ENCODE measurements around the gene ERVK3-1. TPM values are rescaled to one million over a fixed set of nuclear protein-coding genes. Genes with fewer than 3 reads are reported as not detected.

ERVK3-1 gene
- total and polyA plus RNA-seq, 2 experiments from 2014 or later: 57.9 to 71.7 TPM

DNA sequence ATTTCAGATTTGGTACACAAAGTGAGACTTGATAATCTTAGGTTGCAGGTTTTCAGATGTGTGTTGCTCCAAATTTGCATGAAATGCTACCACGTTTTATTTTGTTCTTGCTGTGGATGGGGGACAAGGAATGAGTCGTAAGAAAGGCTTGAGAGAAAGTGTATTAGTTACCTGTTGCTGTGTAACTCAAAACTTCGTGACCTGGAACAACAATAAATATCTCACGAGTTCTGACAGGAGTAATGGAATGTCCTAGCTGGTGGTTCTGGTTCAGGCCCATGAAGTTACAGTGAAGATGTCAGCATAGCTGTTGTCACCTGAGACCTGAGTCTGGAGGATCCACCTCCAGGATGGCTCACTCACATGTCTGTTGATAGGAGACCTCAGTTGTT lies 25.3 kb upstream of the ERVK3-1 start:
- H2AFZ ChIP-seq: no peak overlapping the region
- H3K4me3 ChIP-seq: peak overlapping the region; percentile 53
- H3K27me3 ChIP-seq: no peaks in the 10 kb centered on the region
- H4K20me1 ChIP-seq (ENCODE audit: insufficient read depth, poor library complexity, severe bottlenecking): peaks cover 3% of the 10 kb centered on the region
- H3K36me3 ChIP-seq (replicated peaks; ENCODE audit: insufficient read depth, low read depth): no peaks in the 10 kb centered on the region
- no peak for DNase-seq (ENCODE audit: low spot score)
- peaks cover 6% of the 10 kb centered on the region for H3K4me1 ChIP-seq (ENCODE audit: insufficient read depth)
- H3K9me3 ChIP-seq (ENCODE audit: low read depth): no peaks in the 10 kb centered on the region
- H3K79me2 ChIP-seq: peaks cover 72% of the 10 kb centered on the region
- peak overlapping the region; percentile 88 for H3K27ac ChIP-seq
- H3K4me2 ChIP-seq: peak overlapping the region; percentile 88
- no peaks in the 10 kb centered on the region for H3K9me2 ChIP-seq (replicated peaks; ENCODE audit: insufficient read depth)
- 64% methylated on average over 4 of the region's 4 CpGs for WGBS (ENCODE audit: low lambda C conversion rate, missing lambda C conversion rate)
- TF ChIP-seq EZH2phosphoT487 (IDR thresholded peaks at IDR 0.05; ENCODE audit: low read depth, severe bottlenecking, unreplicated experiment): no peak
- TF ChIP-seq EZH2 (IDR thresholded peaks at IDR 0.05; ENCODE audit: borderline replicate concordance): no peak
- TF ChIP-seq, protein P1, sequence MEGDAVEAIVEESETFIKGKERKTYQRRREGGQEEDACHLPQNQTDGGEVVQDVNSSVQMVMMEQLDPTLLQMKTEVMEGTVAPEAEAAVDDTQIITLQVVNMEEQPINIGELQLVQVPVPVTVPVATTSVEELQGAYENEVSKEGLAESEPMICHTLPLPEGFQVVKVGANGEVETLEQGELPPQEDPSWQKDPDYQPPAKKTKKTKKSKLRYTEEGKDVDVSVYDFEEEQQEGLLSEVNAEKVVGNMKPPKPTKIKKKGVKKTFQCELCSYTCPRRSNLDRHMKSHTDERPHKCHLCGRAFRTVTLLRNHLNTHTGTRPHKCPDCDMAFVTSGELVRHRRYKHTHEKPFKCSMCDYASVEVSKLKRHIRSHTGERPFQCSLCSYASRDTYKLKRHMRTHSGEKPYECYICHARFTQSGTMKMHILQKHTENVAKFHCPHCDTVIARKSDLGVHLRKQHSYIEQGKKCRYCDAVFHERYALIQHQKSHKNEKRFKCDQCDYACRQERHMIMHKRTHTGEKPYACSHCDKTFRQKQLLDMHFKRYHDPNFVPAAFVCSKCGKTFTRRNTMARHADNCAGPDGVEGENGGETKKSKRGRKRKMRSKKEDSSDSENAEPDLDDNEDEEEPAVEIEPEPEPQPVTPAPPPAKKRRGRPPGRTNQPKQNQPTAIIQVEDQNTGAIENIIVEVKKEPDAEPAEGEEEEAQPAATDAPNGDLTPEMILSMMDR (IDR thresholded peaks at IDR 0.05; ENCODE audit: poor library complexity): no peak

DNA sequence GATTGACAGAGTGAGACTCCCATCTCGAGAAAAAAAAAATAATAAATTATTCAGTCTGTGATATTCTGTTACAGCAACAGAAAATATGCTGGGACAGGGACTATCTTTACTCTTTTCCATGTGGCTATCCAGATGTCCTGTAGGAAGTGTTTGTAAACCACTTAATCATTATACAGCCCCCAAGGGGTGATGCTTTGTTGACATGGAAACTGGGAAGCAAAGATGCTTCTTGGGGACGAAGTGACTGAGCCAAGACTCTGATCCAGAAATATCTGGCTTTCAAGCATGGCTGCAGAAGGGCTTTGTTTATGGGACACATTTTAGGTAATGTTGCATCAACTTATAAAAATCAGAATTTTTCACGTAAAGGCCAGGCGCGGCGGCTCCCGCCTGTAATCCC lies 21.0 kb upstream of the ERVK3-1 start:
- peaks cover 65% of the 10 kb centered on the region for H3K79me2 ChIP-seq
- no peak overlapping the region for H3K4me2 ChIP-seq
- peaks cover 6% of the 10 kb centered on the region for H4K20me1 ChIP-seq (ENCODE audit: insufficient read depth, poor library complexity, severe bottlenecking)
- peaks cover 6% of the 10 kb centered on the region for H3K4me1 ChIP-seq (ENCODE audit: insufficient read depth)
- no peak for DNase-seq (ENCODE audit: low spot score)
- no peak overlapping the region for H2AFZ ChIP-seq
- H3K36me3 ChIP-seq (replicated peaks; ENCODE audit: insufficient read depth, low read depth): no peaks in the 10 kb centered on the region
- H3K27ac ChIP-seq: no peak overlapping the region
- H3K9me2 ChIP-seq (replicated peaks; ENCODE audit: insufficient read depth): no peaks in the 10 kb centered on the region
- TF ChIP-seq, protein P1 (IDR thresholded peaks at IDR 0.05; ENCODE audit: poor library complexity): no peak
- TF ChIP-seq EZH2phosphoT487 (IDR thresholded peaks at IDR 0.05; ENCODE audit: low read depth, severe bottlenecking, unreplicated experiment): no peak
- no peak for TF ChIP-seq EZH2 (IDR thresholded peaks at IDR 0.05; ENCODE audit: borderline replicate concordance)
- no peaks in the 10 kb centered on the region for H3K9me3 ChIP-seq (ENCODE audit: low read depth)
- H3K4me3 ChIP-seq: no peak overlapping the region
- 98% methylated on average over 7 of the region's 7 CpGs for whole genome bisulfite sequencing (ENCODE audit: low lambda C conversion rate, missing lambda C conversion rate)
- no peaks in the 10 kb centered on the region for H3K27me3 ChIP-seq

DNA sequence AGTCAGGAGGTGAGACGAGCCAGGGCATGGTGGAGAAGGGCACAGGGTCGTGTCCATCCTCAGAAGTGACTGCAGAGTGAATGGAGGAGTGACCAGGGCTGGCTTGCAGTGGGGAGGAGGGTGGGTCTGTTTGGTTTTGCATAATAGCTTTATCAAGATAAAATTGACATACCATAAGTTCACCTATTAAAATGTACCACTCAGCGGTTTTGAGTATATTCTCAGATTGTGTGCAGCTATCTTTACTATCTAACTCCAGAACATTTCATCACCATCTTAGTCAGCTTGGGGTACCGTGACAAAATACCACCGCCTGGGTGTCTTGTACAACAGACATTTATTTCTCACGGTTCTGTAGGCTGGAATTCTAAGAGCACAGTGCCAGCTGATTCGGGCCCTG lies 13.2 kb upstream of the ERVK3-1 start:
- no peaks in the 10 kb centered on the region for H3K27me3 ChIP-seq
- TF ChIP-seq EZH2phosphoT487 (IDR thresholded peaks at IDR 0.05; ENCODE audit: low read depth, severe bottlenecking, unreplicated experiment) (no peak), EZH2 (IDR thresholded peaks at IDR 0.05; ENCODE audit: borderline replicate concordance) (no peak)
- TF ChIP-seq, protein P1 (IDR thresholded peaks at IDR 0.05; ENCODE audit: poor library complexity): no peak
- no peaks in the 10 kb centered on the region for H3K9me3 ChIP-seq (ENCODE audit: low read depth)
- no peak overlapping the region for H3K4me2 ChIP-seq
- WGBS (ENCODE audit: low lambda C conversion rate, missing lambda C conversion rate): 97% methylated on average over 7 of the region's 7 CpGs
- no peaks in the 10 kb centered on the region for H4K20me1 ChIP-seq (ENCODE audit: insufficient read depth, poor library complexity, severe bottlenecking)
- H3K9me2 ChIP-seq (replicated peaks; ENCODE audit: insufficient read depth): no peaks in the 10 kb centered on the region
- no peaks in the 10 kb centered on the region for H3K36me3 ChIP-seq (replicated peaks; ENCODE audit: insufficient read depth, low read depth)
- DNase-seq (ENCODE audit: low spot score): no peak
- H3K27ac ChIP-seq: no peak overlapping the region
- peaks cover 16% of the 10 kb centered on the region for H3K79me2 ChIP-seq
- no peak overlapping the region for H2AFZ ChIP-seq
- H3K4me3 ChIP-seq: no peak overlapping the region
- H3K4me1 ChIP-seq (ENCODE audit: insufficient read depth): no peaks in the 10 kb centered on the region
